CD14-positive monocyte (primary cell): ENCODE measurements around the gene DGKI. TPM values are rescaled to one million over a fixed set of nuclear protein-coding genes. Genes with fewer than 3 reads are reported as not detected.

Experiments
- DNase-seq, 3 donors: peaks; one replicate each; pipeline ENCODE4 v3.0.0-alpha.2; 2011 to 2022
- H2AFZ ChIP-seq: 2 replicates; pipeline ENCODE4 v1.6.0; 2012; ENCODE audit warnings: mild to moderate bottlenecking, low read depth, low read length, inconsistent platforms; ENCODE audit not compliant: insufficient read depth, poor library complexity, severe bottlenecking
- H3K27ac ChIP-seq, 2 donors: 1 replicate in 1 of 2; 2 replicates in 1 of 2; pipeline ENCODE4 v1.5.1; 2012 to 2013; ENCODE audit warnings: low read length in 2 of 2, control low read depth in 1 of 2, inconsistent platforms in 1 of 2, low read depth in 1 of 2, mild to moderate bottlenecking in 1 of 2
- H3K27me3 ChIP-seq, 2 donors: one replicate each; pipeline versions ENCODE4 v1.6.0 to v1.6.1; 2011 to 2013; ENCODE audit warnings: low read length in 2 of 2; ENCODE audit not compliant: control insufficient read depth in 2 of 2, insufficient read depth in 2 of 2
- H3K36me3 ChIP-seq, 2 donors: replicated peaks in 1 of 2; 1 replicate in 1 of 2; 2 replicates in 1 of 2; pipeline versions ENCODE4 v1.5.1 to v1.6.1; 2012 to 2013; ENCODE audit warnings: low read length in 2 of 2, control low read depth in 1 of 2, inconsistent platforms in 1 of 2, mild to moderate bottlenecking in 1 of 2; ENCODE audit not compliant: insufficient read depth in 2 of 2, control insufficient read depth in 1 of 2
- H3K4me1 ChIP-seq, 2 donors: 1 replicate in 1 of 2; 2 replicates in 1 of 2; pipeline versions ENCODE4 v1.5.1 to v1.6.1; 2012 to 2013; ENCODE audit warnings: low read length in 2 of 2, control low read depth in 1 of 2, inconsistent platforms in 1 of 2, mild to moderate bottlenecking in 1 of 2, moderate library complexity in 1 of 2; ENCODE audit not compliant: insufficient read depth in 2 of 2, control insufficient read depth in 1 of 2
- H3K4me2 ChIP-seq: replicated peaks from 2 replicates; pipeline ENCODE3; 2012; ENCODE audit warnings: low read length, moderate library complexity, mild to moderate bottlenecking; ENCODE audit not compliant: poor library complexity, severe bottlenecking; ENCODE audit errors: extremely low read depth
- H3K4me3 ChIP-seq, 3 experiments: fragments of 200-600 bp in 1 of 3; sonication (generic) in 1 of 3; replicated peaks in 1 of 3; 1 replicate in 2 of 3; 2 replicates in 1 of 3; pipeline ENCODE4 v1.5.1; 2011 to 2013; ENCODE audit warnings: low read length in 3 of 3, mild to moderate bottlenecking in 3 of 3, control low read depth in 2 of 3, low read depth in 2 of 3, inconsistent platforms in 1 of 3, moderate library complexity in 1 of 3
- H3K79me2 ChIP-seq: 2 replicates; pipeline ENCODE4 v1.6.0; 2012; ENCODE audit warnings: mild to moderate bottlenecking, control low read depth, inconsistent platforms, low read length, moderate library complexity; ENCODE audit not compliant: insufficient read depth
- H3K9ac ChIP-seq: 2 replicates; pipeline ENCODE4 v1.6.0; 2017; ENCODE audit warnings: low read length, mild to moderate bottlenecking; ENCODE audit not compliant: insufficient read depth, poor library complexity, severe bottlenecking
- H3K9me3 ChIP-seq, 2 donors: replicated peaks in 1 of 2; 1 replicate in 1 of 2; 2 replicates in 1 of 2; pipeline versions ENCODE4 v1.5.1 to v1.6.1; 2012 to 2013; ENCODE audit warnings: low read length in 2 of 2, control low read depth in 1 of 2; ENCODE audit not compliant: control insufficient read depth in 1 of 2, insufficient read depth in 1 of 2
- H4K20me1 ChIP-seq: 2 replicates; pipeline ENCODE4 v1.6.0; 2012; ENCODE audit warnings: mild to moderate bottlenecking, low read length, control low read depth, moderate library complexity; ENCODE audit not compliant: insufficient read depth
- H3K27ac Mint-ChIP-seq, 7 donors: one replicate each; pipeline ENCODE4 v1.8.0; 2020; ENCODE audit warnings: mild to moderate bottlenecking in 7 of 7, mixed read lengths in 7 of 7, moderate library complexity in 6 of 7, inconsistent platforms in 2 of 7
- H3K27me3 Mint-ChIP-seq, 3 donors: one replicate each; pipeline ENCODE4 v1.8.0; 2021 to 2022; ENCODE audit warnings: low read depth in 3 of 3, mild to moderate bottlenecking in 3 of 3, mixed read lengths in 3 of 3, moderate library complexity in 3 of 3, inconsistent platforms in 1 of 3
- H3K36me3 Mint-ChIP-seq, 2 donors: one replicate each; pipeline ENCODE4 v1.8.0; 2020; ENCODE audit warnings: mixed read lengths in 2 of 2, inconsistent platforms in 1 of 2, mild to moderate bottlenecking in 1 of 2
- H3K4me1 Mint-ChIP-seq: one replicate; pipeline ENCODE4 v1.8.0; 2020; ENCODE audit warnings: mild to moderate bottlenecking, mixed read lengths
- H3K4me3 Mint-ChIP-seq, 2 donors: one replicate each; pipeline ENCODE4 v1.8.0; 2020; ENCODE audit warnings: mild to moderate bottlenecking in 2 of 2, mixed read lengths in 2 of 2, moderate library complexity in 1 of 2
- H3K9me3 Mint-ChIP-seq, 7 donors: one replicate each; pipeline ENCODE4 v1.8.0; 2020 to 2022; ENCODE audit warnings: mixed read lengths in 7 of 7, mild to moderate bottlenecking in 6 of 7, moderate library complexity in 6 of 7, inconsistent platforms in 2 of 7
- WGBS: methylation state at CpG from one replicate; pipeline ENCODE4 v1.1.5; 2013; ENCODE audit warnings: missing lambda C conversion rate; ENCODE audit not compliant: insufficient coverage; 5-methylcytosine and 5-hydroxymethylcytosine counted together
- intact Hi-C, 2 donors: fragments of 100-400 bp; cut with micrococcal nuclease; formaldehyde crosslinking; loops; one replicate each; pipeline versions ENCODE4 v1.15.0 to v1.15.1; 2023
- polyA plus RNA-seq, 3 donors: library from polyadenylated mRNA; depleted of rRNA in 1 of 3; unstranded in 2 of 3; stranded (reverse) in 1 of 3; fragments of 300-500 nt in 2 of 3; fragments of >200 nt in 1 of 3; fragmentation: Illumina TruSeq in 2 of 3; gene quantifications; 1 replicate in 2 of 3; 2 replicates in 1 of 3; pipeline ENCODE4 v1.2.3, GENCODE V29; 2012 to 2021
- TF ChIP-seq, protein P1 (sequence below): fragments of 200-600 bp; IDR thresholded peaks from one replicate; pipeline ENCODE4 v1.8.0; 2022; ENCODE audit warnings: antibody characterized with exemption, mild to moderate bottlenecking

The DGKI gene
- polyA plus RNA-seq, 3 donors: not detected

- Mint-ChIP-seq H3K4me1 (no peaks in the 10 kb centered on the region), H3K4me3 (no peak overlapping the region), H3K27me3 (peaks cover 0 to 4% (median 2%) of the 10 kb centered on the region in 3 donors), H3K27ac (no peak overlapping the region), H3K9me3 (peaks cover 0 to 4% (median 0%) of the 10 kb centered on the region in 7 donors), H3K36me3 (no peaks in the 10 kb centered on the region)
- Histone ChIP-seq H3K27ac (no peak overlapping the region), H3K79me2 (no peaks in the 10 kb centered on the region), H3K36me3 (no peaks in the 10 kb centered on the region), H3K27me3 (no peaks in the 10 kb centered on the region), H3K9ac (no peak overlapping the region), H4K20me1 (no peaks in the 10 kb centered on the region), H3K4me1 (no peaks in the 10 kb centered on the region), H3K4me2 (no peak overlapping the region), H2AFZ (no peak overlapping the region), H3K9me3 (no peaks in the 10 kb centered on the region), H3K4me3 (no peak overlapping the region)
- DNase-seq: no peak
- intact Hi-C loops: no loop called here
- 90% methylated on average over 1 of the region's 3 CpGs for WGBS
- TF ChIP-seq, protein P1, sequence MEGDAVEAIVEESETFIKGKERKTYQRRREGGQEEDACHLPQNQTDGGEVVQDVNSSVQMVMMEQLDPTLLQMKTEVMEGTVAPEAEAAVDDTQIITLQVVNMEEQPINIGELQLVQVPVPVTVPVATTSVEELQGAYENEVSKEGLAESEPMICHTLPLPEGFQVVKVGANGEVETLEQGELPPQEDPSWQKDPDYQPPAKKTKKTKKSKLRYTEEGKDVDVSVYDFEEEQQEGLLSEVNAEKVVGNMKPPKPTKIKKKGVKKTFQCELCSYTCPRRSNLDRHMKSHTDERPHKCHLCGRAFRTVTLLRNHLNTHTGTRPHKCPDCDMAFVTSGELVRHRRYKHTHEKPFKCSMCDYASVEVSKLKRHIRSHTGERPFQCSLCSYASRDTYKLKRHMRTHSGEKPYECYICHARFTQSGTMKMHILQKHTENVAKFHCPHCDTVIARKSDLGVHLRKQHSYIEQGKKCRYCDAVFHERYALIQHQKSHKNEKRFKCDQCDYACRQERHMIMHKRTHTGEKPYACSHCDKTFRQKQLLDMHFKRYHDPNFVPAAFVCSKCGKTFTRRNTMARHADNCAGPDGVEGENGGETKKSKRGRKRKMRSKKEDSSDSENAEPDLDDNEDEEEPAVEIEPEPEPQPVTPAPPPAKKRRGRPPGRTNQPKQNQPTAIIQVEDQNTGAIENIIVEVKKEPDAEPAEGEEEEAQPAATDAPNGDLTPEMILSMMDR: no peak
These were observed 400.7 kb downstream of the DGKI start for GRCh38 chr7:137446025-137446424.

DNA sequence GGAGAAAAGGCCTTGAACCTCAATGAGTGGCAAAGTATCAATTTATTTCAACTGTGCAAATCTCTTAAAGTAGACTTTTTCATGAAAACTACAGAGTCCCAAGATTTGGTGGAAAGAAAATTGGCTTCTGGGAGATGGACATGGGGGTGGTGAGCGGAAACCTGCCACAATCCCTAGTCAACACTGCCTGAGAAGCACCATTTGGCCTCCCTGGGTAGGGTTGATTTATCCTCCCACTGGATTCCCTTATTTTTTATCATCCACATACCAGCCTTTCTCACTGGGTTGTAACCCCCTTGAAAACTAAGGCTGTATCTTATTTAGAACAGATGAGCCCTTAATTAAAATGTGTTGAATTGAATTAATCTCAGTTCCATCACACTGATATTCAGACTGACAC is 401.5 kb downstream of the DGKI start:
- no peaks in the 10 kb centered on the region for H3K79me2 ChIP-seq
- no peaks in the 10 kb centered on the region for H3K36me3 ChIP-seq
- no peaks in the 10 kb centered on the region for H3K9me3 ChIP-seq
- Mint-ChIP-seq H3K27ac (no peak overlapping the region), H3K4me1 (no peaks in the 10 kb centered on the region), H3K27me3 (peaks cover 0 to 4% (median 2%) of the 10 kb centered on the region in 3 donors), H3K4me3 (no peak overlapping the region), H3K36me3 (no peaks in the 10 kb centered on the region), H3K9me3 (peaks cover 0 to 4% (median 0%) of the 10 kb centered on the region in 7 donors)
- H3K9ac ChIP-seq: no peak overlapping the region
- no peaks in the 10 kb centered on the region for H4K20me1 ChIP-seq
- no peaks in the 10 kb centered on the region for H3K4me1 ChIP-seq
- no peak for DNase-seq
- intact Hi-C loops: no loop called here
- no peak overlapping the region for H3K4me3 ChIP-seq
- no CpG with 5 or more reads among the region's 1 CpG for WGBS
- TF ChIP-seq, protein P1: no peak
- H3K27ac ChIP-seq: no peak overlapping the region
- no peak overlapping the region for H3K4me2 ChIP-seq
- no peaks in the 10 kb centered on the region for H3K27me3 ChIP-seq
- H2AFZ ChIP-seq: no peak overlapping the region
